Measurements from ENCODE around the gene CHPT1. TPM values are rescaled to one million over a fixed set of nuclear protein-coding genes. Genes with fewer than 3 reads are reported as not detected.

Gene CHPT1
- total and polyA plus RNA-seq, 2 experiments from 2014 or later = 22.2 to 23.0 TPM

DNA sequence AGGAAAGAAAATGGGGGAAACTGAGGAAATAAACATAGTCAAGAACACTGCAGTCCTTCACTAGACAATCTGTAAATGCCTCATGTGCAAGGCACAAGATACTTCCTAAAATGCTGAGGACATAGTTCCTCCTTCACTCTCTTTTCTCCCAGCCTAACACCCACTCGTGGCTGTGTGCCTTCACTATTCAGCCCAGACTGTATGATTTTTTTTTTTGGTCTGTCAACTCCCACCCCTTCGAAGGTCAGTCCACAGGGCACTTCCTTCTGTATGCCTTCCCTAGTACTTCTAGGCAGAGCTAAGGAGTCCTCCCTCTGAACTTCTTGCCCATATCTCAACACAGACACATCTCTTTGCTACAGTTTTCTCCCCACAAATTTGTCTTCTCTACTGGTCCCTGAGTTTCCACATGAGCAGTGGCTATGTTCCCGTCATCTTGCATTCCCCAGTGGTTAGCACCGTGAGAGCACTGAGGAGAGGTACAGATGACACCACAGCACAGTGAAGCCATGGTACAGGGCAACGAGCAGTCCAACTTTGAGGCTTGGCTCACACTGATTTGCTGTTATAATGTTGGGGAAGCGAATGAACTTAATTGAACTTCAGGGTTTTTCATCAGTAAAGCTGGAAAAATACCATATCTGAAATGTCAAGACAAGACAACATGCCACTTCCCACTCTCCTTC is 65.9 kb downstream of the CHPT1 start (continued):
- TF ChIP-seq EZH2phosphoT487 (IDR thresholded peaks at IDR 0.05; ENCODE audit: unreplicated experiment) = no peak
- TF ChIP-seq, protein P1, sequence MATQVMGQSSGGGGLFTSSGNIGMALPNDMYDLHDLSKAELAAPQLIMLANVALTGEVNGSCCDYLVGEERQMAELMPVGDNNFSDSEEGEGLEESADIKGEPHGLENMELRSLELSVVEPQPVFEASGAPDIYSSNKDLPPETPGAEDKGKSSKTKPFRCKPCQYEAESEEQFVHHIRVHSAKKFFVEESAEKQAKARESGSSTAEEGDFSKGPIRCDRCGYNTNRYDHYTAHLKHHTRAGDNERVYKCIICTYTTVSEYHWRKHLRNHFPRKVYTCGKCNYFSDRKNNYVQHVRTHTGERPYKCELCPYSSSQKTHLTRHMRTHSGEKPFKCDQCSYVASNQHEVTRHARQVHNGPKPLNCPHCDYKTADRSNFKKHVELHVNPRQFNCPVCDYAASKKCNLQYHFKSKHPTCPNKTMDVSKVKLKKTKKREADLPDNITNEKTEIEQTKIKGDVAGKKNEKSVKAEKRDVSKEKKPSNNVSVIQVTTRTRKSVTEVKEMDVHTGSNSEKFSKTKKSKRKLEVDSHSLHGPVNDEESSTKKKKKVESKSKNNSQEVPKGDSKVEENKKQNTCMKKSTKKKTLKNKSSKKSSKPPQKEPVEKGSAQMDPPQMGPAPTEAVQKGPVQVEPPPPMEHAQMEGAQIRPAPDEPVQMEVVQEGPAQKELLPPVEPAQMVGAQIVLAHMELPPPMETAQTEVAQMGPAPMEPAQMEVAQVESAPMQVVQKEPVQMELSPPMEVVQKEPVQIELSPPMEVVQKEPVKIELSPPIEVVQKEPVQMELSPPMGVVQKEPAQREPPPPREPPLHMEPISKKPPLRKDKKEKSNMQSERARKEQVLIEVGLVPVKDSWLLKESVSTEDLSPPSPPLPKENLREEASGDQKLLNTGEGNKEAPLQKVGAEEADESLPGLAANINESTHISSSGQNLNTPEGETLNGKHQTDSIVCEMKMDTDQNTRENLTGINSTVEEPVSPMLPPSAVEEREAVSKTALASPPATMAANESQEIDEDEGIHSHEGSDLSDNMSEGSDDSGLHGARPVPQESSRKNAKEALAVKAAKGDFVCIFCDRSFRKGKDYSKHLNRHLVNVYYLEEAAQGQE (IDR thresholded peaks at IDR 0.05; ENCODE audit: unreplicated experiment) = no peak
- TF ChIP-seq ZNF331 (CRISPR knock-in tag; IDR thresholded peaks at IDR 0.05; ENCODE audit: low read depth) = no peak
- TF ChIP-seq, protein P2, sequence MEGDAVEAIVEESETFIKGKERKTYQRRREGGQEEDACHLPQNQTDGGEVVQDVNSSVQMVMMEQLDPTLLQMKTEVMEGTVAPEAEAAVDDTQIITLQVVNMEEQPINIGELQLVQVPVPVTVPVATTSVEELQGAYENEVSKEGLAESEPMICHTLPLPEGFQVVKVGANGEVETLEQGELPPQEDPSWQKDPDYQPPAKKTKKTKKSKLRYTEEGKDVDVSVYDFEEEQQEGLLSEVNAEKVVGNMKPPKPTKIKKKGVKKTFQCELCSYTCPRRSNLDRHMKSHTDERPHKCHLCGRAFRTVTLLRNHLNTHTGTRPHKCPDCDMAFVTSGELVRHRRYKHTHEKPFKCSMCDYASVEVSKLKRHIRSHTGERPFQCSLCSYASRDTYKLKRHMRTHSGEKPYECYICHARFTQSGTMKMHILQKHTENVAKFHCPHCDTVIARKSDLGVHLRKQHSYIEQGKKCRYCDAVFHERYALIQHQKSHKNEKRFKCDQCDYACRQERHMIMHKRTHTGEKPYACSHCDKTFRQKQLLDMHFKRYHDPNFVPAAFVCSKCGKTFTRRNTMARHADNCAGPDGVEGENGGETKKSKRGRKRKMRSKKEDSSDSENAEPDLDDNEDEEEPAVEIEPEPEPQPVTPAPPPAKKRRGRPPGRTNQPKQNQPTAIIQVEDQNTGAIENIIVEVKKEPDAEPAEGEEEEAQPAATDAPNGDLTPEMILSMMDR (conservative IDR thresholded peaks at IDR 0.05; ENCODE audit: low read depth in 2 of 2) = no peak
- no peak for TF ChIP-seq POLR2AphosphoS5 (IDR thresholded peaks at IDR 0.05; ENCODE audit: low read depth)

DNA sequence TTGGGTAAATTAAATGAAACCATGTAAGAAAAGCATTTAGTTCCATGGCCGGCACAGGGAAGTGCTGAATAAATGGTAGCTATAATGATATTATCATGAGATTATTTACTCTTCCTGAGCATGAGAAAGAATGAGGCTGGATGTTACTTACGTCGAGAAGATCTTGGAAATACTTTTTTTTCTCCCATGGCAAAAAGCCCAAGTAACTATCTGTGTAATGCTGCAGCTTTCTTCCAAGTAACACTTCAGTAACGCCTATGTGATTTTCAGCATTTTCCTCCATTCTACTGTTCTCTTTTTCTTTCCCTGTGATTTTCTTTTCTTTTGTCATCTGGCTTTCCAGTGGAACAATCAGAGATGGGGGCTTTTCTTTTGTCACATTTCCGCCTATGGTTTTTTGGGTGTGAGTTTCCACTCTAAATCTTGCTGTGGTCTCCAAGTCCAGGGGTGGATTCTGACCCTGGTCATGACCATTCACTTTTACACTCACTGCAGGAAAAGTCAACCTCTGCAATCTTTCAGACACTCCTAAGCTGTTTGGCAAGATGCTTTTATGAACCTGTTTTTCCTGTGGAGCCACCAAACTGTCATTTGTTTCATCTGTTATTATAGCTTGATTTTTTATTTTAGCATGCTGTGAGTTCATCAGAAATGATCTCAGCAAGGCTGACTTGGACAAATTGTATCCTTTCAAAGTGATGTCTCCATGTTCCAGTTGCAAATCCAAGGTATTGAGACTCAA is 66.8 kb downstream of the CHPT1 start:
- H3K9me2 ChIP-seq (ENCODE audit: insufficient read depth) = no peaks in the 10 kb centered on the region
- Mint-ChIP-seq H3K4me1 (peaks cover 7% of the 10 kb centered on the region), H3K27ac (peak overlapping the region; percentile 36), H3K4me3 (no peak overlapping the region), H3K36me3 (ENCODE audit: low read depth) (peaks cover 20% of the 10 kb centered on the region; the same call in 2 of the 3 replicates), H3K27me3 (ENCODE audit: insufficient read depth, low read depth, poor library complexity) (peaks cover 3% of the 10 kb centered on the region), H3K9me3 (no peaks in the 10 kb centered on the region)
- no peak overlapping the region for H3K4me2 ChIP-seq
- peaks cover 24% of the 10 kb centered on the region for H3K36me3 ChIP-seq (ENCODE audit: insufficient read depth)
- ATAC-seq = no peak
- H3K4me1 ChIP-seq (ENCODE audit: insufficient read depth) = no peaks in the 10 kb centered on the region
- no peak for DNase-seq (ENCODE audit: low spot score)
- no peaks in the 10 kb centered on the region for H3F3A ChIP-seq (replicated peaks; ENCODE audit: low read depth)
- no peaks in the 10 kb centered on the region; the same call in 1 of the 2 replicates for H4K20me1 ChIP-seq (replicated peaks; ENCODE audit: insufficient read depth)
- no peak overlapping the region for H3K27ac ChIP-seq (ENCODE audit: low read depth)
- no peak overlapping the region for H2AFZ ChIP-seq
- H3K79me2 ChIP-seq (replicated peaks; ENCODE audit: insufficient read depth) = no peaks in the 10 kb centered on the region
- no peaks in the 10 kb centered on the region for H3K27me3 ChIP-seq (ENCODE audit: insufficient read depth)
- no peak overlapping the region for H3K4me3 ChIP-seq
- TF ChIP-seq JUNB (IDR thresholded peaks at IDR 0.05; ENCODE audit: unreplicated experiment) = no peak
- TF ChIP-seq, protein P1 (IDR thresholded peaks at IDR 0.05; ENCODE audit: unreplicated experiment) = no peak
- no peak for TF ChIP-seq POLR2AphosphoS5 (IDR thresholded peaks at IDR 0.05; ENCODE audit: low read depth)
- no peak for TF ChIP-seq CREB1 (CRISPR knock-in tag; IDR thresholded peaks at IDR 0.05; ENCODE audit: low read depth)
- TF ChIP-seq NANOG (IDR thresholded peaks at IDR 0.05; ENCODE audit: borderline replicate concordance) = no peak
- TF ChIP-seq, protein P3, sequence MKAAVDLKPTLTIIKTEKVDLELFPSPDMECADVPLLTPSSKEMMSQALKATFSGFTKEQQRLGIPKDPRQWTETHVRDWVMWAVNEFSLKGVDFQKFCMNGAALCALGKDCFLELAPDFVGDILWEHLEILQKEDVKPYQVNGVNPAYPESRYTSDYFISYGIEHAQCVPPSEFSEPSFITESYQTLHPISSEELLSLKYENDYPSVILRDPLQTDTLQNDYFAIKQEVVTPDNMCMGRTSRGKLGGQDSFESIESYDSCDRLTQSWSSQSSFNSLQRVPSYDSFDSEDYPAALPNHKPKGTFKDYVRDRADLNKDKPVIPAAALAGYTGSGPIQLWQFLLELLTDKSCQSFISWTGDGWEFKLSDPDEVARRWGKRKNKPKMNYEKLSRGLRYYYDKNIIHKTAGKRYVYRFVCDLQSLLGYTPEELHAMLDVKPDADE (IDR thresholded peaks at IDR 0.05) = no peak
- TF ChIP-seq ZNF331 (CRISPR knock-in tag; IDR thresholded peaks at IDR 0.05; ENCODE audit: low read depth) = no peak
- TF ChIP-seq, protein P2 (conservative IDR thresholded peaks at IDR 0.05; ENCODE audit: low read depth in 2 of 2) = no peak
- no peak for TF ChIP-seq EZH2 (IDR thresholded peaks at IDR 0.05; ENCODE audit: low read depth, unreplicated experiment)
- TF ChIP-seq EZH2phosphoT487 (IDR thresholded peaks at IDR 0.05; ENCODE audit: unreplicated experiment) = no peak
- no peak for TF ChIP-seq ZNF114 (CRISPR knock-in tag; IDR thresholded peaks at IDR 0.05)
